Measurements from ENCODE around the gene RAC2. TPM values are rescaled to one million over a fixed set of nuclear protein-coding genes. Genes with fewer than 3 reads are reported as not detected.
A peak's percentile ranks its signal among the peaks of the same experiment; 100 is the strongest.

The RAC2 gene
- total RNA-seq, 4 donors from 2014 or later = 2.6 to 8.6 (median 6.7) TPM

- no peak for DNase-seq (ENCODE audit: low spot score in 2 of 2)
- intact Hi-C loops (cut with DNase I; ENCODE audit: low total_unique reads) = no loop called here
- TF ChIP-seq POLR2A (IDR thresholded peaks at IDR 0.05) (no peak), CTCF (IDR thresholded peaks at IDR 0.05) (no peak)
- H3K4me3 ChIP-seq (ENCODE audit: low read depth, poor library complexity, severe bottlenecking) = no peak overlapping the region
- 81 to 83% methylated on average over 7 of the region's 7 CpGs for WGBS, 2 donors
Measured at GRCh38 chr22:37289156-37289735, 45.2 kb upstream of the RAC2 start.

- no peak overlapping the region for H3K4me3 ChIP-seq (ENCODE audit: low read depth, poor library complexity, severe bottlenecking)
- intact Hi-C loops (cut with DNase I; ENCODE audit: low total_unique reads) = no loop called here
- 92 to 95% methylated on average over 7 of the region's 7 CpGs for whole genome bisulfite sequencing, 2 donors
- DNase-seq (ENCODE audit: low spot score in 2 of 2) = no peak
- no peak for TF ChIP-seq POLR2A (IDR thresholded peaks at IDR 0.05)
- no peak for TF ChIP-seq CTCF (IDR thresholded peaks at IDR 0.05)
Measured at GRCh38 chr22:37288521-37288920, 44.5 kb upstream of the RAC2 start.

GRCh38 chr22:37287550-37287951, 43.5 kb upstream of the RAC2 start:
- no peak for TF ChIP-seq CTCF (IDR thresholded peaks at IDR 0.05)
- no peak for TF ChIP-seq POLR2A (IDR thresholded peaks at IDR 0.05)
- no peak for DNase-seq (ENCODE audit: low spot score in 2 of 2)
- 78% methylated on average over 10 of the region's 10 CpGs for WGBS, 2 donors
- no peak overlapping the region for H3K4me3 ChIP-seq (ENCODE audit: low read depth, poor library complexity, severe bottlenecking)
- intact Hi-C loops (cut with DNase I; ENCODE audit: low total_unique reads) = no loop called here

- no peak overlapping the region for H3K4me3 ChIP-seq (ENCODE audit: low read depth, poor library complexity, severe bottlenecking)
- 86 to 89% methylated on average over 10 of the region's 10 CpGs for WGBS, 2 donors
- intact Hi-C loops (cut with DNase I; ENCODE audit: low total_unique reads) = no loop called here
- no peak for DNase-seq (ENCODE audit: low spot score in 2 of 2)
- no peak for TF ChIP-seq POLR2A (IDR thresholded peaks at IDR 0.05)
- TF ChIP-seq CTCF (IDR thresholded peaks at IDR 0.05) = no peak
Measured at GRCh38 chr22:37285937-37286336, 41.9 kb upstream of the RAC2 start.

- no peak for TF ChIP-seq POLR2A (IDR thresholded peaks at IDR 0.05)
- TF ChIP-seq CTCF (IDR thresholded peaks at IDR 0.05) = no peak
- intact Hi-C loops (cut with DNase I; ENCODE audit: low total_unique reads) = no loop called here
- 22 to 36% methylated on average over 14 of the region's 14 CpGs for WGBS, 2 donors
- DNase-seq (ENCODE audit: low spot score in 2 of 2) = peak in 1 of 2 donors; percentile 56
- no peak overlapping the region for H3K4me3 ChIP-seq (ENCODE audit: low read depth, poor library complexity, severe bottlenecking)
Measured at GRCh38 chr22:37284805-37285355, 40.8 kb upstream of the RAC2 start.
